ENCODE results near the gene MACROH2A1.

The MACROH2A1 gene

DNA sequence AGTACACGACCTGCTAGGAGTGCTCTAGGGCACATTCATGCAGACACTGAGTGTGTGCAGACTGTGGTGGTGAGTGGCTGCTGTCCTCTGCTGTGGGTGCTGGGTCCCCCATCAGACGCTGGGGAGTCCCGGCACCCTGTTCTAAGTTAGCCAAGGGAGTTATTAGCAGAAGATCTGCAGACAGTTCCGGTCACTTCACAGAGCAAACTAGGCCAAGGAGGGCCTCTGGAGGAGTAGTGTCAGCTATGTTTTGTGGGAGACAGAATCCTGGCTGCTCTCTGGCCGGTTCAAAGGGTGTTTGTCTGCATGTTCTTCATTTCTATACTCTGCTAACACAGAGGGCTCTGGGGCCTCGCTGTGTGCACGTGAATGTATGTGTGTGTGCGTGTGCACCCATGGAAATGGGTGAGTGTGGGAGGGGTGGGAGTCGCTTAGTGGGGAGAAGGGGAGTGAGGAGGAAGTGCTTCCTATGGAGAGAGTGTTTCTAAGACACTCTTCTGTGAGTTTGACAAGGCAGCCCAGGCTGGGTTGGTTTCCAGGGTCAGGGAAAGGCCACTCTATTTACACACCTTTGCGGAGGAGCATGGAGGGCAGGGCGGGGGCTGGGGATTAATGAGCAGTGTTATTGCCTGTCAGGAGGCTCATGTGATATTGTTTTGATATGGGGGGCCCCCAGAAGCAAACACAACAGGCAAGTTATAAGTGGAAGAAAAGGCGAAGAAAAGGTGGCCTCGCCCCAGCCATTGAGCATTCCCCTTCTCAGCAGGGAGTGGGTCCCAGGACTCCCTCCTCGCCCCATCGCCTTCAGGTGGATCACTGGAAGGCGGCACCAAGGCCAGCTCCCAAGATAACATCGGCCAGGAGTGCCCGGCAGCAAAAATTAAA, 68.9 kb downstream of the MACROH2A1 start:
- no peak for DNase-seq

- no peak for DNase-seq
These were observed 69.7 kb downstream of the MACROH2A1 start for GRCh38 chr5:135329066-135329912.

GRCh38 chr5:135328128-135328687, 70.8 kb downstream of the MACROH2A1 start:
- no peak for DNase-seq

- no peak for DNase-seq
These were observed 71.5 kb downstream of the MACROH2A1 start for GRCh38 chr5:135327429-135328127.

- DNase-seq, result no peak
These were observed 72.5 kb downstream of the MACROH2A1 start for GRCh38 chr5:135326296-135327254.

DNA sequence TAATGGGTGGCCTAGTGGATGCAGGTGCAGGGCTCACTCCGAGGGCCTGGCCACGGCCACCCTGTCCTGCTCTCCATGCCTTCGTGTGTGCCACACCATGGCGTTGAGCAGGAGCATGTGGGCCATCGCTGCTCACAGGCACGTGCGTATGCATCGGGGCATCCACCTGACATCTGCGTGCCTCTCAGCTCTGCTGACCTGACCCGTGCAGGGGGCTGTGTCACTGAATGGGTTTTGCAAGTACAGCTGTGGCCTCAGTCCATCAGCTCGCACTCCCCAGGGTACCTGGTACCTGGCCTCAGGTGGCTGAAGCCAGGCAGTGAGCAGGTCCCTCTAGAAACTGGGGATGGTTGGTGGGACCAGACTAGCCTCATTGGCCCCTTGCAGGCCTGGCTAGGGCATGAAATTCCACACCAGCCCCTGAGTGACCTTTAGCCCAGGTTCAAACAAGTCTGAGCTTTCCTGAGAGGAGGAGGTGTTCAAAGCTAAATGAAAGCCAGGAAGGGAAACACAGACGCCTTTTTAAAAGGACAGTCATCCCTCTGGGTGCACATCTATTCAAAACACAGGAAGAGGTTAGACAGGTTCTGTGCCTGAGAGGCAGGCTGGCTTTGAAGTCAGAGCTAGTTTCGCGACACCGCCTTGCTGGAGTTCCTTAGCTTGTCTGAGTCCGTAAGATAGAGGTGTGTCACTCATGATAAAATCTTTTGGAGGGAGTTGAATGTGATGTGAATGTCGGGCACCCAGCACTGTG, 74.0 kb downstream of the MACROH2A1 start:
- no peak for DNase-seq

GRCh38 chr5:135324160-135324559, 74.9 kb downstream of the MACROH2A1 start:
- DNase-seq, result no peak

- no peak for DNase-seq
These were observed 75.3 kb downstream of the MACROH2A1 start for GRCh38 chr5:135323701-135324132.

DNA sequence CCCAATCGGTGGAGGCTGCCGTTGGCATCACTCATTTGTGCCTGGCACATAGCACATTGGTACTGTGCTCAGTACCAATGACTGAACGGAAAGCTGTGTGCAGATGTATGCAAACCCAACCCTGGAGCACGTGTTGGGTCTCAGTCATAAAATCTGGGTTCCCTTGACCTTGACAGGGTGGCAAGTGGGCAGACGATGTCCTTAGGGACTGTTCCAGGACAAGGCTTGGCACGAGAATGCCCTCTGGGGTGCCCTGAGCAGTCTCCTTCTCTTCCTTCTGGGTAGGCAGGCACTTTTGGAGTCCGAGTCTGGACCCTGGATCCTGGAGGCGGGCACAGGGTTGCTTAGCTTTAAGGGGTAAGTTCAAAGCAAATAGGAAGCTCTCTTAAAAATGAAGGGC, 75.8 kb downstream of the MACROH2A1 start:
- no peak for DNase-seq

DNA sequence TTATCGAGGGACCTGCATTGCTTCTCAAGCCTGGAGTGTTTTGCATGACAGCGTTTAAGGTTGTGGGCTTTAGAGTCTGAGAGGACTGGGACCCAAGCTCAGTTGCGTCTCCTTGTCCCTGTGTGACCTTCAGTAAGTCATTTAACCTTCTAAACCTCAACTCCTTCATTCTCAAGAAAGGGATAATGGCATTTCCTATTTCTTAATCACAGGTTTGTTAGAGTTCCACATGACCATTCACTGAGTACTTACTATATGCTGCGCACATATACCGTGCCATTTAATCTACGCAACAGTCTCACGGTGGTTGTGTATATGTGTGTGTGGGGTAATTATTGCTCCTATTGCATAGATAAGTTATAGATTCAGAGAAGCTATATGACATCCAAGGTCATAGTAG, 76.3 kb downstream of the MACROH2A1 start:
- DNase-seq, result no peak

DNA sequence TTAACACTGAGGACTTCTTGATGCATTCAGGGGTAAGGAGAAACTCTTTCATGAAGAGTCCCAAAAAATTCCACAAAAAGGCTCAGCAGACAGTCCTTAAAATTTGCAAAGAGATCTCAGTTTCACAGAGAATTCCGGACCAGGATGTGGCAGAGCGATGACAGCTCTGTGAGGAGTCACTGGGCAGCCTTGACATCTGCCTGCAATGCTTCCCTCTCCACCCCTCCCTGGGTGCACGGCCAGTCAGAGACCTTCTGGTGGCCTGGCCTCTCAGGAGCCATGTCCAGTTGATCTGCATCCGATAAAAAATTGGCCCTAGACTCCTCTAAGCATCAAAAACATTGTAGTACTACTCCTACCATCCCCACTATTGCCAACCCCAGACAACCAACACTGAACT, 76.8 kb downstream of the MACROH2A1 start:
- DNase-seq, result no peak

- DNase-seq, result no peak
These were observed 78.1 kb downstream of the MACROH2A1 start for GRCh38 chr5:135320718-135321484.

DNA sequence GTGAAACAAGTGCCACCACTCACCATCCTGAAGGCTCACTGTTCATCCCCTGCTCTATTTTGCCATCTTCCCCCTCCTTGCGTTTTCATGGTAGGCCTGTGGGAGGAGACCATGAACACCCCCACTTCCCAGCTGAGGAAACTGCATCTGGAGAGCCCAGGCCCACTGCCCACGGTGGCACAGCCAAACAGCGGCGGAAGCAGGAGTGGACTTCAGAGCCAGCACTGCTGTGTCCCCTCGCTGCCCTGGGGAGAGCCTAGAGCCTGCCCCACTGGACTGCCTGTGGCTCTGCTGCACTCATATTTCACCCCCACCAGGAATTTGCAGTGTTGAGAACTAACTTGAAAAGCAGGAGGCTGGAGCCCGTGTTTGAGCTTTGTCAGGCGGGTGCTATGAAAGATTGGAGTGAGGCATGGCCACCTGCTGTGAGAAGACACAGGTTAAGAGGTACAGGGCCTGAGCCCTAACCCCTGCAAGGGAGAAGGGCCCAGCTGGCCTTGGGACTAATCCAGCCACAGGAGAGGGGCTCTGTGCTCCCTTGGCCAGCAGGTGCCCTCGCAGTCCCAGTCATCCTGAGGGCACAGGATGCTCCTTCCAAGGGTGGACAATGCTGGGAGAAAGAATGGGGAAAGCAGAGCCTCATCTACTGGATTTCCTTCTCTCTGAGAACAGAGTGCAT, 79.0 kb downstream of the MACROH2A1 start:
- DNase-seq, result no peak

GRCh38 chr5:135319458-135319857, 79.6 kb downstream of the MACROH2A1 start:
- no peak for DNase-seq

GRCh38 chr5:135318924-135319323, 80.1 kb downstream of the MACROH2A1 start:
- no peak for DNase-seq

- no peak for DNase-seq
These were observed 81.0 kb downstream of the MACROH2A1 start for GRCh38 chr5:135318037-135318436.

DNA sequence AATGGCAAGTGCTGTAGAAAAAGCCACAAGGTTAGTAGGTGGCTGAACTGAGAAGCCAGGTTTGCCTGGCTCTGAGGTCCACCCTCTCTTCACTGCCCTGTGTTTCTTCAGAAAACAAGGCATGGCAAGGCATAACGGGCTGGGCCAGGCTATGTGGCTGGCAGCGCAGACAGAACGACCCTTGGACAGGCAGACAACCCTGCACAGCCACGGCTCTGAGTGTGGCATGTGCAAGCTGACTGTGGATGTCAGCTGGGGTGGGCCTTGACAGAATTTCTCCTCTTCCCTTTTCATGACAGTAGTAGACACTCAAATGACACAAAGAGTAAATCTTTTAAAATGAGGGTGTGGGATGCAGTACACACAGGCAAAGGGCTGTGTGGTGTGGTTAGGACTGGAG, 81.7 kb downstream of the MACROH2A1 start:
- no peak for DNase-seq

DNA sequence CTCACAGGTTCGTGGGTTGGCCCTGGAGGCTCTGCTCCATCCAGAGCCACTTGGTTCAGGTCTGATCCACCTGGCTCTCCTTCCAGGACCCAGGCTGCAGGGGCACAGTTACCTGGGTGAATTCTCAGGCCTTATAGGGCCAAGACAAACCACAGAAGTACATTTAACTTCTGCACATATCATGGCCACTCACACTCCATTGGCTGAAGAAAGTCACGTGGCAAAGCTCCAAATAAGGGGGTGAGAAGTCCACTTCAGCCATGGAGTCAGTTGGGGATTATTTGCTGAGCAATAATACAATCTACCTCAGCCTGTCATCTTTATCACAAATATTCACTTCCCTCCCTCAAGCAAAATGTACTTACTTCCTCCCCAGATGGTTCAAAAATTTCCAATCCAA, 83.6 kb downstream of the MACROH2A1 start:
- DNase-seq, result no peak

DNA sequence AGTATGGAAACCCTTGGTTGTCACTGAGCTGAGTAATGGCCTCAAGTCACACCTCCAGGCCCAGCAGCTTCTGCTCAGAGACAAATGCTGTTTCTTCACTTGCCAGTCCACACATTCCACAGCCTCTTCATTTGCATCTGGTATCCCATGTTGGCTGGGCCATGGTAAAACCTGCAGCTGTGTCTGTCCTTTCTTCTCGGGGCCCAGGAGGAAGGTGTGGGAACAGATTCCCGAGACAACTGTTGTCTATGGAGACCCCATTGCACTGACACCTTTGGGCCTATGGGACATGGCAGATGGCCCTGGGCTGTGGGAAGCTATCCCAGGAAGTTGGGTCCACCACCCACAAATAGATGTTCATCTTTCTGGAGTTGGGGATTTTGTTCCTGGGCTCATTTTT, 85.1 kb downstream of the MACROH2A1 start:
- no peak for DNase-seq

- DNase-seq, result no peak
These were observed 85.6 kb downstream of the MACROH2A1 start for GRCh38 chr5:135313405-135313804.
